SK-N-SH (cell line): ENCODE data around the gene NLRC4. TPM values are rescaled to one million over a fixed set of nuclear protein-coding genes. Genes with fewer than 3 reads are reported as not detected.

ENCODE experiments used
- CTCF ChIA-PET: fragments of 300-600, 350-600 bp; formaldehyde crosslinking; extraction: SDS; loops from one replicate; lab custom pipeline; 2021; lab: Yijun Ruan, JAX
- POLR2A ChIA-PET: fragments of 350-600 bp; sonication (Branson Sonifier 250); formaldehyde crosslinking; extraction: SDS; loops from one replicate; lab custom pipeline; 2020; ENCODE audit warnings: antibody characterized with exemption, inconsistent platforms; lab: Yijun Ruan, JAX
- DNase-seq: peaks from one replicate; pipeline ENCODE4 v3.0.0; 2012
- H2AFZ ChIP-seq: fragments of 200-600 bp; sonication (generic); 2 replicates; pipeline ENCODE4 v1.8.1; 2016; ENCODE audit warnings: antibody characterized with exemption, mild to moderate bottlenecking, low read depth
- H3F3A ChIP-seq: fragments of 200-600 bp; sonication (generic); replicated peaks from 2 replicates; pipeline ENCODE3; 2016; ENCODE audit warnings: antibody characterized with exemption, mild to moderate bottlenecking; ENCODE audit not compliant: insufficient read depth
- H3K27ac ChIP-seq, 2 experiments: fragments of 200-500 bp in 1 of 2; fragments of 200-600 bp in 1 of 2; sonication (Bioruptor generic) in 1 of 2; sonication (generic), shearing (Covaris generic) in 1 of 2; 2 replicates each; pipeline versions ENCODE4 v1.5.1 to v1.6.1; 2014 to 2016; ENCODE audit warnings: low read depth in 2 of 2, inconsistent platforms in 1 of 2, low read length in 1 of 2, mild to moderate bottlenecking in 1 of 2, mixed read lengths in 1 of 2
- H3K27me3 ChIP-seq: fragments of 200-600 bp; sonication (generic), shearing (Covaris generic); 2 replicates; pipeline ENCODE4 v1.6.1; 2016; ENCODE audit warnings: mixed run types; ENCODE audit not compliant: insufficient read depth
- H3K36me3 ChIP-seq, 2 experiments: fragments of 200-500 bp in 1 of 2; fragments of 200-600 bp in 1 of 2; sonication (Bioruptor generic) in 1 of 2; sonication (generic) in 1 of 2; replicated peaks in 1 of 2; 2 replicates each; pipeline versions ENCODE3 to v1.5.1; 2014 to 2016; ENCODE audit warnings: low read length in 1 of 2, mild to moderate bottlenecking in 1 of 2; ENCODE audit not compliant: insufficient read depth in 2 of 2, control insufficient read depth in 1 of 2
- H3K4me1 ChIP-seq, 2 experiments: fragments of 200-500 bp in 1 of 2; fragments of 200-600 bp in 1 of 2; sonication (Bioruptor generic) in 1 of 2; sonication (generic), shearing (Covaris generic) in 1 of 2; 2 replicates each; pipeline versions ENCODE4 v1.5.1 to v1.6.1; 2014 to 2016; ENCODE audit warnings: low read depth in 1 of 2, low read length in 1 of 2, mixed run types in 1 of 2; ENCODE audit not compliant: insufficient read depth in 2 of 2, control insufficient read depth in 1 of 2
- H3K4me2 ChIP-seq: fragments of 200-600 bp; sonication (generic), shearing (Covaris generic); 2 replicates; pipeline ENCODE4 v1.6.1; 2017; ENCODE audit warnings: mixed run types
- H3K4me3 ChIP-seq, 2 experiments: fragments of 200-500 bp in 1 of 2; fragments of 200-600 bp in 1 of 2; sonication (Bioruptor generic) in 1 of 2; sonication (generic), shearing (Covaris generic) in 1 of 2; 2 replicates each; pipeline versions ENCODE4 v1.5.1 to v1.8.1; 2014 to 2016; ENCODE audit warnings: low read depth in 2 of 2, inconsistent platforms in 1 of 2, low read length in 1 of 2, mild to moderate bottlenecking in 1 of 2, mixed read lengths in 1 of 2, moderate library complexity in 1 of 2
- H3K79me2 ChIP-seq: fragments of 200-600 bp; sonication (generic); 2 replicates; pipeline ENCODE4 v1.8.1; 2017; ENCODE audit warnings: mild to moderate bottlenecking; ENCODE audit not compliant: insufficient read depth
- H3K9ac ChIP-seq: fragments of 200-600 bp; sonication (generic); 2 replicates; pipeline ENCODE4 v1.6.1; 2017; ENCODE audit warnings: mixed run types
- H3K9me2 ChIP-seq: fragments of 200-600 bp; sonication (generic); 2 replicates; pipeline ENCODE4 v1.6.1; 2017; ENCODE audit warnings: mixed run types
- H3K9me3 ChIP-seq: fragments of 200-600 bp; sonication (generic); 2 replicates; pipeline ENCODE4 v1.6.1; 2017; ENCODE audit warnings: mixed run types, mild to moderate bottlenecking, moderate library complexity
- H4K20me1 ChIP-seq: fragments of 200-600 bp; sonication (generic); 2 replicates; pipeline ENCODE4 v1.6.1; 2017; ENCODE audit warnings: mild to moderate bottlenecking, mixed run types; ENCODE audit not compliant: insufficient read depth
- EP300 ChIP-seq, 2 experiments: IDR thresholded peaks; 2 replicates each; pipeline versions ENCODE4 v1.4.0 to v1.6.1; 2012; ENCODE audit warnings: borderline replicate concordance in 1 of 2, low read depth in 1 of 2, low read length in 1 of 2
- EZH2phosphoT487 ChIP-seq: fragments of 200-600 bp; sonication (generic); IDR thresholded peaks from 2 replicates; pipeline ENCODE4 v1.6.1; 2017; ENCODE audit warnings: low read depth, mixed run types, mild to moderate bottlenecking, antibody characterized with exemption, moderate library complexity, borderline replicate concordance
- GABPA ChIP-seq: IDR thresholded peaks from 2 replicates; pipeline ENCODE4 v1.4.0; 2012; ENCODE audit warnings: low read depth, mild to moderate bottlenecking
- GATA2 ChIP-seq: sonication (generic); formaldehyde crosslinking; IDR thresholded peaks from 2 replicates; pipeline ENCODE4 v1.5.0; 2020; ENCODE audit warnings: mild to moderate bottlenecking, missing genetic modification reagents
- POLR2AphosphoS5 ChIP-seq: IDR thresholded peaks from 2 replicates; pipeline ENCODE4 v1.6.1; 2012; ENCODE audit warnings: low read depth, low read length
- TAF1 ChIP-seq: IDR thresholded peaks from 2 replicates; pipeline ENCODE4 v1.6.1; 2012; ENCODE audit warnings: low read depth, mild to moderate bottlenecking, low read length, moderate library complexity, borderline replicate concordance
- TEAD4 ChIP-seq: IDR thresholded peaks from 2 replicates; pipeline ENCODE4 v1.4.0; 2012; ENCODE audit warnings: mild to moderate bottlenecking, borderline replicate concordance; ENCODE audit not compliant: insufficient read depth
- WGBS: methylation state at CpG from one replicate; pipeline ENCODE4 v1.1.6; 2017; ENCODE audit warnings: low lambda C conversion rate; 5-methylcytosine and 5-hydroxymethylcytosine counted together
- polyA plus RNA-seq, 3 experiments: library from polyadenylated mRNA; depleted of rRNA; stranded (reverse); fragments of >200 nt; gene quantifications; 2 replicates each; pipeline ENCODE4 v1.2.3, GENCODE V29; 2012
- TF ChIP-seq, protein P1 (sequence below): IDR thresholded peaks from 2 replicates; pipeline ENCODE4 v1.6.1; 2012; ENCODE audit warnings: mild to moderate bottlenecking, low read depth, low read length, moderate library complexity
- TF ChIP-seq, protein P2 (sequence below): fragments of 150-350 bp; IDR thresholded peaks from 2 replicates; pipeline ENCODE4 v1.6.1; 2016; ENCODE audit warnings: mild to moderate bottlenecking, low read depth, low read length
- TF ChIP-seq, protein P3 (sequence below): IDR thresholded peaks from 2 replicates; pipeline ENCODE4 v1.4.0; 2012; ENCODE audit warnings: low read depth, borderline replicate concordance
- TF ChIP-seq, protein P4 (sequence below): IDR thresholded peaks from 2 replicates; pipeline ENCODE4 v1.4.0; 2012; ENCODE audit warnings: low read depth, borderline replicate concordance
- TF ChIP-seq, protein P5 (sequence below): fragments of 150-350 bp; IDR thresholded peaks from 2 replicates; pipeline ENCODE4 v1.6.1; 2017; ENCODE audit warnings: antibody characterized with exemption, low read length, low read depth, borderline replicate concordance
- TF ChIP-seq, protein P6 (sequence below): IDR thresholded peaks from 2 replicates; pipeline ENCODE4 v1.4.0; 2012; ENCODE audit warnings: low read depth

NLRC4 gene
- polyA plus RNA-seq, 1 of the 3 experiments (the other 2 are of a cell fraction) = not detected

DNA sequence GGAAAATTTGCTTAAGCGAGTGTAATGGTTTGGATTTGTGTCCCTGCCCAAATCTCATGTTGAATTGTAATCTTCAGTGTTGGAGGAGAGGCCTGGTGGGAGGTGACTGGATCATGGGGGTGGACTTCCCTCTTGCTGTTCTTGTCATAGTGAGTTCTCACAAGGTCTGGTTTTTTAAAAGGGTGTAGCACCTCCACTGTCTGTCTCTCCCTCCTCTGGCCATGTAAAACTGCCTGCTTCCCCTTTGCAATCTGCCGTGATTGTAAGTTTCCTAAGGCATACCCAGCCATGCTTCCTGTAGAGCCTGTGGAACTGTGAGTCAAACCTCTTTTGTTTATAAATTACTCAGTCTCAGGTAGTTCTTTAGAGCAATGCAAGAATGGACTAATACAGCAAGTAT is 19.6 kb upstream of the NLRC4 start (continued):
- TF ChIP-seq POLR2AphosphoS5 = no peak
- TF ChIP-seq, protein P1, sequence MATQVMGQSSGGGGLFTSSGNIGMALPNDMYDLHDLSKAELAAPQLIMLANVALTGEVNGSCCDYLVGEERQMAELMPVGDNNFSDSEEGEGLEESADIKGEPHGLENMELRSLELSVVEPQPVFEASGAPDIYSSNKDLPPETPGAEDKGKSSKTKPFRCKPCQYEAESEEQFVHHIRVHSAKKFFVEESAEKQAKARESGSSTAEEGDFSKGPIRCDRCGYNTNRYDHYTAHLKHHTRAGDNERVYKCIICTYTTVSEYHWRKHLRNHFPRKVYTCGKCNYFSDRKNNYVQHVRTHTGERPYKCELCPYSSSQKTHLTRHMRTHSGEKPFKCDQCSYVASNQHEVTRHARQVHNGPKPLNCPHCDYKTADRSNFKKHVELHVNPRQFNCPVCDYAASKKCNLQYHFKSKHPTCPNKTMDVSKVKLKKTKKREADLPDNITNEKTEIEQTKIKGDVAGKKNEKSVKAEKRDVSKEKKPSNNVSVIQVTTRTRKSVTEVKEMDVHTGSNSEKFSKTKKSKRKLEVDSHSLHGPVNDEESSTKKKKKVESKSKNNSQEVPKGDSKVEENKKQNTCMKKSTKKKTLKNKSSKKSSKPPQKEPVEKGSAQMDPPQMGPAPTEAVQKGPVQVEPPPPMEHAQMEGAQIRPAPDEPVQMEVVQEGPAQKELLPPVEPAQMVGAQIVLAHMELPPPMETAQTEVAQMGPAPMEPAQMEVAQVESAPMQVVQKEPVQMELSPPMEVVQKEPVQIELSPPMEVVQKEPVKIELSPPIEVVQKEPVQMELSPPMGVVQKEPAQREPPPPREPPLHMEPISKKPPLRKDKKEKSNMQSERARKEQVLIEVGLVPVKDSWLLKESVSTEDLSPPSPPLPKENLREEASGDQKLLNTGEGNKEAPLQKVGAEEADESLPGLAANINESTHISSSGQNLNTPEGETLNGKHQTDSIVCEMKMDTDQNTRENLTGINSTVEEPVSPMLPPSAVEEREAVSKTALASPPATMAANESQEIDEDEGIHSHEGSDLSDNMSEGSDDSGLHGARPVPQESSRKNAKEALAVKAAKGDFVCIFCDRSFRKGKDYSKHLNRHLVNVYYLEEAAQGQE = no peak
- TF ChIP-seq, protein P2, sequence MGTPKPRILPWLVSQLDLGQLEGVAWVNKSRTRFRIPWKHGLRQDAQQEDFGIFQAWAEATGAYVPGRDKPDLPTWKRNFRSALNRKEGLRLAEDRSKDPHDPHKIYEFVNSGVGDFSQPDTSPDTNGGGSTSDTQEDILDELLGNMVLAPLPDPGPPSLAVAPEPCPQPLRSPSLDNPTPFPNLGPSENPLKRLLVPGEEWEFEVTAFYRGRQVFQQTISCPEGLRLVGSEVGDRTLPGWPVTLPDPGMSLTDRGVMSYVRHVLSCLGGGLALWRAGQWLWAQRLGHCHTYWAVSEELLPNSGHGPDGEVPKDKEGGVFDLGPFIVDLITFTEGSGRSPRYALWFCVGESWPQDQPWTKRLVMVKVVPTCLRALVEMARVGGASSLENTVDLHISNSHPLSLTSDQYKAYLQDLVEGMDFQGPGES = no peak
- TF ChIP-seq GABPA = no peak
- TF ChIP-seq EZH2phosphoT487 = no peak
- TF ChIP-seq TEAD4 = no peak
- TF ChIP-seq, all 33 proteins: peak for 0

DNA sequence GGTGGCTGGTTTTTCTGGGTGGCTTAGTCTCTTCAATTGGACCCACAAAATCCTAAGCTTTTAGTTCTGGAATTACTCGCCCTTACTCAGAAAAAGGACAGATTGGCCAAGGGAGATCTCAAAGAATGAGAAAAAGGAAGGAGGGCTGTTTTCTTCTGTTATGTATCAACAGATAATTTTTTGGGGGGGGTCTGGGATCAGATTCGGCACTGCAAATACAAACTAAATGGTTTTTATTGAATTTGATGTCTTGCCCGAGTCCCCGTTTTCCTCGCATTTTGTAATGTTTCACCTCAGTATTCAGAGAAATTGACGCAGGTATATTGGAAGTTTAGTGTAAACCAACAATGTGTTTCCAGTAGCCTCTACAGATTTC is 13.8 kb upstream of the NLRC4 start:
- Histone ChIP-seq H3K36me3 (peaks cover 6 to 19% of the 10 kb centered on the region in 2 experiments), H3K27me3 (no peaks in the 10 kb centered on the region), H3K4me1 (peaks cover 0 to 3% of the 10 kb centered on the region in 2 experiments; a peak in 1 of 4 replicates), H3K79me2 (peaks cover 59% of the 10 kb centered on the region), H2AFZ (peak overlapping the region; percentile 97; the same call in 1 of the 2 replicates), H3K9me2 (no peaks in the 10 kb centered on the region), H4K20me1 (no peaks in the 10 kb centered on the region), H3K9me3 (no peaks in the 10 kb centered on the region), H3K4me2 (peak overlapping the region; percentile 87), H3K27ac (peak overlapping the region; percentile 6 to 70; a peak in 2 of 4 replicates), H3K4me3 (peak overlapping the region; percentile 90), H3F3A (no peaks in the 10 kb centered on the region), H3K9ac (peak overlapping the region; percentile 88)
- POLR2A ChIA-PET = interaction anchor here (1.2 kb wide), 1 partner anchor 113 kb away, joined by 5 read pairs; the partner anchor contains the start of gene SLC30A6
- WGBS = 8% methylated on average over 6 of the region's 6 CpGs
- DNase-seq = no peak
- CTCF ChIA-PET = interaction anchor here (1.2 kb wide), 1 partner anchor 12 kb away, joined by 3 read pairs; no protein-coding TSS in a partner anchor
- no peak for TF ChIP-seq POLR2AphosphoS5
- no peak for TF ChIP-seq TEAD4
- no peak for TF ChIP-seq TAF1
- TF ChIP-seq EP300 (IDR thresholded peaks at IDR 0.05; ENCODE audit: borderline replicate concordance in 1 of 2, low read depth in 1 of 2, low read length in 1 of 2) = no peak
- TF ChIP-seq GATA2 = no peak
- TF ChIP-seq, protein P3, sequence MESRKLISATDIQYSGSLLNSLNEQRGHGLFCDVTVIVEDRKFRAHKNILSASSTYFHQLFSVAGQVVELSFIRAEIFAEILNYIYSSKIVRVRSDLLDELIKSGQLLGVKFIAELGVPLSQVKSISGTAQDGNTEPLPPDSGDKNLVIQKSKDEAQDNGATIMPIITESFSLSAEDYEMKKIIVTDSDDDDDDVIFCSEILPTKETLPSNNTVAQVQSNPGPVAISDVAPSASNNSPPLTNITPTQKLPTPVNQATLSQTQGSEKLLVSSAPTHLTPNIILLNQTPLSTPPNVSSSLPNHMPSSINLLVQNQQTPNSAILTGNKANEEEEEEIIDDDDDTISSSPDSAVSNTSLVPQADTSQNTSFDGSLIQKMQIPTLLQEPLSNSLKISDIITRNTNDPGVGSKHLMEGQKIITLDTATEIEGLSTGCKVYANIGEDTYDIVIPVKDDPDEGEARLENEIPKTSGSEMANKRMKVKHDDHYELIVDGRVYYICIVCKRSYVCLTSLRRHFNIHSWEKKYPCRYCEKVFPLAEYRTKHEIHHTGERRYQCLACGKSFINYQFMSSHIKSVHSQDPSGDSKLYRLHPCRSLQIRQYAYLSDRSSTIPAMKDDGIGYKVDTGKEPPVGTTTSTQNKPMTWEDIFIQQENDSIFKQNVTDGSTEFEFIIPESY = no peak
- TF ChIP-seq, protein P4, sequence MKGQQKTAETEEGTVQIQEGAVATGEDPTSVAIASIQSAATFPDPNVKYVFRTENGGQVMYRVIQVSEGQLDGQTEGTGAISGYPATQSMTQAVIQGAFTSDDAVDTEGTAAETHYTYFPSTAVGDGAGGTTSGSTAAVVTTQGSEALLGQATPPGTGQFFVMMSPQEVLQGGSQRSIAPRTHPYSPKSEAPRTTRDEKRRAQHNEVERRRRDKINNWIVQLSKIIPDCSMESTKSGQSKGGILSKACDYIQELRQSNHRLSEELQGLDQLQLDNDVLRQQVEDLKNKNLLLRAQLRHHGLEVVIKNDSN = no peak
- TF ChIP-seq, protein P5, sequence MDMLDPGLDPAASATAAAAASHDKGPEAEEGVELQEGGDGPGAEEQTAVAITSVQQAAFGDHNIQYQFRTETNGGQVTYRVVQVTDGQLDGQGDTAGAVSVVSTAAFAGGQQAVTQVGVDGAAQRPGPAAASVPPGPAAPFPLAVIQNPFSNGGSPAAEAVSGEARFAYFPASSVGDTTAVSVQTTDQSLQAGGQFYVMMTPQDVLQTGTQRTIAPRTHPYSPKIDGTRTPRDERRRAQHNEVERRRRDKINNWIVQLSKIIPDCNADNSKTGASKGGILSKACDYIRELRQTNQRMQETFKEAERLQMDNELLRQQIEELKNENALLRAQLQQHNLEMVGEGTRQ = no peak
- TF ChIP-seq, protein P6, sequence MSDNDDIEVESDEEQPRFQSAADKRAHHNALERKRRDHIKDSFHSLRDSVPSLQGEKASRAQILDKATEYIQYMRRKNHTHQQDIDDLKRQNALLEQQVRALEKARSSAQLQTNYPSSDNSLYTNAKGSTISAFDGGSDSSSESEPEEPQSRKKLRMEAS = no peak
- TF ChIP-seq, protein P2 = no peak
- TF ChIP-seq, protein P1 = no peak
